ENCODE measurements around the gene SCAMP3. TPM values are rescaled to one million over a fixed set of nuclear protein-coding genes. Genes with fewer than 3 reads are reported as not detected.

Gene SCAMP3
- total and polyA plus RNA-seq, 10 of the 15 experiments (the other 5 are each of a cell fraction or from before 2014, with no cell fraction given), result 17.2 to 133 (median 87.3) TPM

GRCh38 chr1:155227261-155228095, 34.7 kb downstream of the SCAMP3 start (continued):
- TF ChIP-seq TAF1 (IDR thresholded peaks at IDR 0.05; ENCODE audit: borderline replicate concordance, low read depth, low read length) (peak; percentile 80), E2F4 (IDR thresholded peaks at IDR 0.05; ENCODE audit: low read depth, low read length) (peak; percentile 82), CEBPZ (IDR thresholded peaks at IDR 0.05; ENCODE audit: low read depth, low read length) (no peak), EED (IDR thresholded peaks at IDR 0.05; ENCODE audit: low read depth) (peak; percentile 71), HDAC2 (IDR thresholded peaks at IDR 0.05) (no peak), ZNF592 (IDR thresholded peaks at IDR 0.05) (no peak), NFYB (IDR thresholded peaks at IDR 0.05; ENCODE audit: insufficient read depth, low read depth, low read length) (peak; percentile 97), CHD4 (IDR thresholded peaks at IDR 0.05) (no peak), EGR1 (IDR thresholded peaks at IDR 0.05; ENCODE audit: borderline replicate concordance in 1 of 2, low read depth in 2 of 2, low read length in 2 of 2) (peak; percentile 31 to 98), SIX5 (IDR thresholded peaks at IDR 0.05; ENCODE audit: low read depth, low read length, severe bottlenecking) (no peak), SP1 (IDR thresholded peaks at IDR 0.05; ENCODE audit: low read depth, low read length) (peak; percentile 97), POU2F2 (IDR thresholded peaks at IDR 0.05; ENCODE audit: borderline replicate concordance, low read depth, low read length) (peak; percentile 75; the same call in 1 of the 3 replicates), SKIL (IDR thresholded peaks at IDR 0.05; ENCODE audit: low read depth, poor library complexity, severe bottlenecking) (peak; percentile 15), ZNF24 (IDR thresholded peaks at IDR 0.05) (peak; percentile 84), ATF3 (IDR thresholded peaks at IDR 0.05; ENCODE audit: borderline replicate concordance, extremely low read depth, low read depth, low read length) (no peak), IKZF1 (conservative IDR thresholded peaks at IDR 0.05) (peak; percentile 83), BMI1 (IDR thresholded peaks at IDR 0.05; ENCODE audit: borderline replicate concordance) (0 out of 2 replicates have a peak, but pooled peaks have one; percentile 16)

Measured in GM12878 (cell line).